Upper lobe of left lung (tissue), 6 donors: ENCODE measurements around the gene ZMIZ2. TPM values are rescaled to one million over a fixed set of nuclear protein-coding genes. Genes with fewer than 3 reads are reported as not detected.
"Not testable (repeated sequence)": the region's sequence is repeated elsewhere in the genome, so short reads cannot be mapped to it uniquely, and the experiment has no call there.

ENCODE experiments used
- ATAC-seq, 2 donors: fragments of 200-7000 bp; cut with Tn5 transposase; one replicate each; pipeline ENCODE4 v1.9.1; 2022; ENCODE audit warnings: mild to moderate bottlenecking in 2 of 2, moderate library complexity in 2 of 2; ENCODE audit not compliant: low FRiP score in 2 of 2
- DNase-seq, 2 donors: peaks; one replicate each; pipeline ENCODE4 v3.0.0-alpha.2; 2019 to 2020
- H3K27ac ChIP-seq, 4 donors: fragments of 200-600 bp; sonication (generic); one replicate each; pipeline ENCODE4 v1.5.1; 2016 to 2019
- H3K27me3 ChIP-seq, 4 donors: fragments of 200-600 bp; sonication (generic); one replicate each; pipeline ENCODE4 v1.5.1; 2017 to 2019
- H3K36me3 ChIP-seq, 4 donors: fragments of 200-600 bp; sonication (generic); one replicate each; pipeline ENCODE4 v1.5.1; 2016 to 2019
- H3K4me1 ChIP-seq, 4 donors: fragments of 200-600 bp; sonication (generic); one replicate each; pipeline ENCODE4 v1.5.1; 2018 to 2019
- H3K4me3 ChIP-seq, 4 donors: fragments of 200-600 bp; sonication (generic); one replicate each; pipeline ENCODE4 v1.5.1; 2017 to 2019; ENCODE audit warnings: mild to moderate bottlenecking in 2 of 4, moderate library complexity in 1 of 4
- H3K9me3 ChIP-seq, 4 donors: fragments of 200-600 bp; sonication (generic); one replicate each; pipeline ENCODE4 v1.5.1; 2018 to 2019
- CTCF ChIP-seq, 6 experiments: fragments of 450-650 bp in 4 of 6; fragments of 200-600 bp in 2 of 6; sonication (generic) in 2 of 6; IDR thresholded peaks; one replicate each; pipeline ENCODE4 v1.5.1; 2016 to 2019; ENCODE audit warnings: antibody characterized with exemption in 6 of 6
- EP300 ChIP-seq, 4 donors: sonication (generic); formaldehyde crosslinking; IDR thresholded peaks; one replicate each; pipeline ENCODE4 v1.5.1; 2017; ENCODE audit warnings: antibody characterized with exemption in 4 of 4, control low read depth in 2 of 4
- POLR2A ChIP-seq, 4 donors: fragments of 450-650 bp; IDR thresholded peaks; one replicate each; pipeline ENCODE4 v1.5.1; 2016 to 2017; ENCODE audit warnings: antibody characterized with exemption in 4 of 4, mild to moderate bottlenecking in 2 of 4
- POLR2AphosphoS5 ChIP-seq, 2 donors: sonication (generic); formaldehyde crosslinking; IDR thresholded peaks; one replicate each; pipeline ENCODE4 v1.5.1; 2017; ENCODE audit warnings: antibody characterized with exemption in 2 of 2
- WGBS, 2 donors: methylation state at CpG; one replicate each; pipeline ENCODE4 v1.1.5; 2017 to 2018; 5-methylcytosine and 5-hydroxymethylcytosine counted together
- total RNA-seq, 6 donors: library from RNA; depleted of rRNA in 4 of 6; stranded (reverse); fragments of >200 nt in 4 of 6; gene quantifications; one replicate each; pipeline versions ENCODE4 v1.1.0 to v1.2.1, GENCODE V29; 2016 to 2021
- donor health status: DM: no; HTN: no; CAD: no; lungs with moderate emphysema.
- donor health status: DM: no; HTN: yes; CAD: no; lungs with severe emphysema.

ZMIZ2 gene
- total RNA-seq, 6 donors from 2014 or later = 27.0 to 161 (median 85.7) TPM

DNA sequence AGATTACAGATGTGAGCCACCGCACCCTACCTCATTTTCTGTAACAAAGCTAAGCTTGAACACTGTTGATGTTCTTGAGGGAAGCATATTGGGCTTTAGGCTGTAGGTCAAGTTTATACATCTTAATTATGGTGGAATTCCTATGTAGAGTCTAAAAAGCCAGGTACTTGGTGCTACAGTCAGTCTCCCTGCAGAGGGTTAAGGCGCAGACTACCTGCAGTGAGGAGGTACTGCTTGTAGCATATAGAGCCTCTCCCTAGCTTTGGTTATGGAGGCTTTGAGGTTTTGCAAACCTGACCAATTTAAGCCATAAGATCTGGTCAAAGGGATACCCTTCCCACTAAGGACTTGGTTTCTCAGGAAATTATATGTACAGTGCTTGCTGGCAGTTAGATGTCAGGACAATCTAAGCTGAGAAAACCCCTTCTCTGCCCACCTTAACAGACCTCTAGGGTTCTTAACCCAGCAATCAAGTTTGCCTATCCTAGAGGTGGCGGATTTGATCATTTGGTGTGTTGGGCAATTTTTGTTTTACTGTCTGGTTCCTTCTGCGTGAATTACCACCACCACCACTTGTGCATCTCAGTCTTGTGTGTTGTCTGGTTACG is 53.9 kb downstream of the ZMIZ2 start:
- peaks cover 32 to 66% (median 52%) of the 10 kb centered on the region in 4 donors for H3K36me3 ChIP-seq
- TF ChIP-seq CTCF (IDR thresholded peaks at IDR 0.05) (no peak), EP300 (IDR thresholded peaks at IDR 0.05) (no peak), POLR2AphosphoS5 (IDR thresholded peaks at IDR 0.05) (no peak), POLR2A (IDR thresholded peaks at IDR 0.05) (no peak)

DNA sequence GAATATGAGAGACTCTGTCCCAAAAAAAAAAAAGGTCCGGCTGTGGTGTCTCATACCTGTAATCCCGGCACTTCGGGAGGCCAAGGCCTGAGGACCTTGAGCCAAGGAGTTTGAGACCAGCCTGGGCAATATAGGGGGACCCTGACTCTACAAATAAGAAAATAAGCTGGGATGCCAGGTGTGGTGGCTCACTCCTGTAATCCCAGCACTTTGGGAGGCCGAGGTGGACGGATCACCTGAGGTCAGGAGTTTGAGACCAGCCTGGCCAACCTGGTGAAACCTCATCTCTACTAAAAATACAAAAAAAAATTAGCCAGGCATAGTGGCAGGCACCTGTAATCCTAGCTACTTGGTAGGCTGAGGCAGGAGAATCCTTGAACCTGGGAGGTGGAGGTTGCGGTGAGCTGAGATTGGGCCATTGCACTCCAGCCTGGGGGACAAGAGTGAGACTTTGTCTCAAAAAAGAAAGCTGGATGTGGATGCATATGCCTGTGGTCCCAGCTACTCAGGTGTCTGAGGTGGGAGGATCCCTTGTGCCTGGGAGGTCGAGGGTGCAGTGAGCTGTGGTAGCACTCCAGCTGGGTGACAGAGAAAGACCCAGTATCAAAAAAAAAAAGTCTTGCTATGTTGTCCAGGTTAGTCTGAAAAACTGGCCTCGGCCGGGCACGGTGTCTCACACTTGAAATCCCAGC is 55.3 kb downstream of the ZMIZ2 start:
- H3K27ac ChIP-seq, H3K9me3 ChIP-seq, H3K4me3 ChIP-seq, DNase-seq, H3K27me3 ChIP-seq, ATAC-seq: not testable (repeated sequence)
- peaks cover 32 to 65% (median 52%) of the 10 kb centered on the region in 4 donors for H3K36me3 ChIP-seq
- WGBS, 2 donors = 91 to 95% methylated on average over 10 of the region's 10 CpGs
- H3K4me1 ChIP-seq = peaks cover 7 to 15% (median 10%) of the 10 kb centered on the region in 4 donors

More for the DNA sequence above, 53.9 kb downstream of the ZMIZ2 start:
- DNase-seq = no peak
- Histone ChIP-seq H3K4me3 (no peak overlapping the region), H3K27me3 (no peaks in the 10 kb centered on the region), H3K27ac (no peak overlapping the region), H3K9me3 (no peaks in the 10 kb centered on the region), H3K4me1 (peaks cover 16 to 29% (median 22%) of the 10 kb centered on the region in 4 donors)
- 96 to 97% methylated on average over 4 to 5 of the region's 5 CpGs for WGBS, 2 donors
- ATAC-seq = no peak

GRCh38 chr7:44805950-44806349 is 57.3 kb downstream of the ZMIZ2 start:
- Histone ChIP-seq H3K4me3 (no peak overlapping the region), H3K4me1 (no peaks in the 10 kb centered on the region), H3K27me3 (no peaks in the 10 kb centered on the region), H3K36me3 (peaks cover 21 to 45% (median 36%) of the 10 kb centered on the region in 4 donors), H3K9me3 (no peaks in the 10 kb centered on the region), H3K27ac (no peak overlapping the region)
- 94% methylated on average over 5 of the region's 5 CpGs for WGBS, 2 donors
- TF ChIP-seq CTCF (IDR thresholded peaks at IDR 0.05) = no peak
- TF ChIP-seq POLR2A (IDR thresholded peaks at IDR 0.05) = no peak
- TF ChIP-seq EP300 (IDR thresholded peaks at IDR 0.05) = no peak
- TF ChIP-seq POLR2AphosphoS5 (IDR thresholded peaks at IDR 0.05) = no peak
- ATAC-seq = no peak
- DNase-seq = no peak

- Histone ChIP-seq H3K9me3 (no peaks in the 10 kb centered on the region), H3K4me1 (no peaks in the 10 kb centered on the region), H3K36me3 (peaks cover 0 to 15% (median 8%) of the 10 kb centered on the region in 4 donors), H3K27ac (no peak overlapping the region), H3K4me3 (no peak overlapping the region), H3K27me3 (no peaks in the 10 kb centered on the region)
- ATAC-seq (no peak), DNase-seq (no peak)
- TF ChIP-seq CTCF (IDR thresholded peaks at IDR 0.05) = no peak
- no peak for TF ChIP-seq POLR2AphosphoS5 (IDR thresholded peaks at IDR 0.05)
- no peak for TF ChIP-seq POLR2A (IDR thresholded peaks at IDR 0.05)
- no peak for TF ChIP-seq EP300 (IDR thresholded peaks at IDR 0.05)
- WGBS, 2 donors = 85 to 95% methylated on average over 4 of the region's 4 CpGs
These were observed 60.3 kb downstream of the ZMIZ2 start for GRCh38 chr7:44808914-44809393.

DNA sequence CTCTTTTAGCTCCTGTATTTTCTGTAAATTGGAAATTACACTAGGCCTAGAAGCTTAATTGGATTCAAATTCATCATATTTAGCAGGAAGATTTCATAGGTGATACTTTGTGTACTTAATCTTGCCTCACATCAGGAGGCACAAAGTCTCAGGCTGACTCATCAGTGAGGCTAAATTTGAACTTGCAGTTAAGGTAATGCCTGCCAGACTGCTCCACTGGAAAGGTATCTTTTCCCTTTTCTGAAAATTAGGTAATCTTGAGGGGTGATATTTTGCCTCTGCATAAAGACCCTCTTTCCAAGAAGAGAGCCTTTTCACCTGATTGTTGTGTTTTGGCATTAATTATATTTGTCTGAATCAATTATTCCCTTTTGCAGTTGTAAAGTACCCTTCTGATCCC is 62.4 kb downstream of the ZMIZ2 start:
- no peaks in the 10 kb centered on the region for H3K9me3 ChIP-seq
- H3K36me3 ChIP-seq = no peaks in the 10 kb centered on the region
- TF ChIP-seq EP300 (IDR thresholded peaks at IDR 0.05) (no peak), POLR2AphosphoS5 (IDR thresholded peaks at IDR 0.05) (no peak), CTCF (IDR thresholded peaks at IDR 0.05) (no peak), POLR2A (IDR thresholded peaks at IDR 0.05) (no peak)
- no peak overlapping the region for H3K4me3 ChIP-seq
- no peaks in the 10 kb centered on the region for H3K4me1 ChIP-seq
- DNase-seq (no peak), ATAC-seq (no peak)
- no peak overlapping the region for H3K27ac ChIP-seq
- H3K27me3 ChIP-seq = no peaks in the 10 kb centered on the region
